Esophagus muscularis mucosa (tissue), 4 donors: Measurements from ENCODE around the gene XPNPEP2.

Source experiments
- CTCF ChIP-seq, 3 experiments: fragments of 200-600 bp in 2 of 3; fragments of 450-650 bp in 1 of 3; sonication (generic) in 2 of 3; IDR thresholded peaks; one replicate each; pipeline ENCODE4 v1.5.1; 2017 to 2019; ENCODE audit warnings: antibody characterized with exemption in 3 of 3, mild to moderate bottlenecking in 2 of 3, moderate library complexity in 1 of 3
- EP300 ChIP-seq: sonication (generic); formaldehyde crosslinking; IDR thresholded peaks from one replicate; pipeline ENCODE4 v1.6.1; 2017; ENCODE audit warnings: antibody characterized with exemption
- POLR2A ChIP-seq: fragments of 450-650 bp; IDR thresholded peaks from one replicate; pipeline ENCODE4 v1.6.1; 2017; ENCODE audit warnings: antibody characterized with exemption, moderate library complexity, mild to moderate bottlenecking, low read depth
- POLR2AphosphoS5 ChIP-seq, 2 donors: sonication (generic); formaldehyde crosslinking; IDR thresholded peaks; one replicate each; pipeline ENCODE4 v1.6.1; 2017; ENCODE audit warnings: antibody characterized with exemption in 2 of 2

DNA sequence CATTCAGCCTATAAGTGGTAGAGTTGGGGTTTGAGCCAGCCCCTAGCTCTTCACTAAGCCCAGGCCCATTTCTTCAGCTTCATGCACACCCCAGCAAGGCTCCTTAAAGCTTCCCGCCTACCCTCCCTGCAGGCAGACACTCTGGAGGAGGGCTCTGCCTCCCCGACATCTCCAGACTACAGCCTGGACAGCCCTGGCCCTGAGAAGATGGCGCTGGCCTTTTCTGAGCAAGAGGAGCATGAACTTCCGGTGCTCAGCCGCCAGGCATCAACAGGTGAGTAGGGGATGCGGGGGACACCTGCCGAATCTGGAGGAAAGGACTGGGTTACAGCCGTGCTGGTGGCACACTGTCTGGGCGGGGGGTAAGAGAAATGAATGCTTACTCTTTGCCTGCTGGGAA lies 52.0 kb downstream of the XPNPEP2 start:
- no peak for TF ChIP-seq CTCF (IDR thresholded peaks at IDR 0.05)
- no peak for TF ChIP-seq POLR2A
- TF ChIP-seq EP300, result no peak
- no peak for TF ChIP-seq POLR2AphosphoS5 (IDR thresholded peaks at IDR 0.05)
